GM19372 (cell line): ENCODE measurements around the gene CNTFR.

Experiments
- ATAC-seq: cut with Tn5 transposase; IDR thresholded peaks from one replicate; pipeline ENCODE4 v1.9.1; 2021; ENCODE audit warnings: mild to moderate bottlenecking, low read depth, moderate library complexity; ENCODE audit not compliant: unreplicated experiment

Gene CNTFR

GRCh38 chr9:34620061-34620994, 30.8 kb upstream of the CNTFR start, which contains the start of gene DCTN3:
DCTN3 (minus strand) TSS chr9:34620495; CDS start chr9:34620464, 31 bp downstream.
- peak; percentile 99 for ATAC-seq

GRCh38 chr9:34615132-34615531, 25.6 kb upstream of the CNTFR start:
- ATAC-seq, result no peak

GRCh38 chr9:34612788-34613390, 23.4 kb upstream of the CNTFR start:
- no peak for ATAC-seq

GRCh38 chr9:34611811-34612787, 22.6 kb upstream of the CNTFR start, which contains the start of gene RPP25L:
RPP25L (minus strand) TSS chr9:34612097; CDS start chr9:34611296, 801 bp downstream.
- ATAC-seq, result peak; percentile 89

- ATAC-seq, result peak; percentile 5
These were observed 21.8 kb upstream of the CNTFR start for GRCh38 chr9:34611251-34611810.

- ATAC-seq, result no peak
These were observed 21.1 kb upstream of the CNTFR start for GRCh38 chr9:34610434-34611206.

GRCh38 chr9:34607331-34607730, 17.8 kb upstream of the CNTFR start:
- ATAC-seq, result no peak

GRCh38 chr9:34606905-34607304, 17.4 kb upstream of the CNTFR start:
- ATAC-seq, result no peak

GRCh38 chr9:34606190-34606589, 16.7 kb upstream of the CNTFR start:
- ATAC-seq, result no peak

GRCh38 chr9:34603610-34604231, 14.2 kb upstream of the CNTFR start:
- no peak for ATAC-seq

- ATAC-seq, result no peak
These were observed 12.5 kb upstream of the CNTFR start for GRCh38 chr9:34601937-34602573.

- no peak for ATAC-seq
These were observed 11.4 kb upstream of the CNTFR start for GRCh38 chr9:34600908-34601307.

- ATAC-seq, result no peak
These were observed 10.0 kb upstream of the CNTFR start for GRCh38 chr9:34599546-34599945.

- ATAC-seq, result no peak
These were observed 4.7 kb upstream of the CNTFR start for GRCh38 chr9:34594177-34594576.

- no peak for ATAC-seq
These were observed 3.5 kb upstream of the CNTFR start for GRCh38 chr9:34592895-34593601.

GRCh38 chr9:34591917-34592866, 2.7 kb upstream of the CNTFR start:
- no peak for ATAC-seq
